HG03439 (cell line): ENCODE results near the gene ANKRD36C.
"Not testable (repeated sequence)": the region's sequence is repeated elsewhere in the genome, so short reads cannot be mapped to it uniquely, and the experiment has no call there.

ENCODE experiments used
- ATAC-seq: cut with Tn5 transposase; IDR thresholded peaks from one replicate; pipeline ENCODE4 v1.9.1; 2021; ENCODE audit warnings: mild to moderate bottlenecking, moderate library complexity; ENCODE audit not compliant: unreplicated experiment

Gene ANKRD36C

DNA sequence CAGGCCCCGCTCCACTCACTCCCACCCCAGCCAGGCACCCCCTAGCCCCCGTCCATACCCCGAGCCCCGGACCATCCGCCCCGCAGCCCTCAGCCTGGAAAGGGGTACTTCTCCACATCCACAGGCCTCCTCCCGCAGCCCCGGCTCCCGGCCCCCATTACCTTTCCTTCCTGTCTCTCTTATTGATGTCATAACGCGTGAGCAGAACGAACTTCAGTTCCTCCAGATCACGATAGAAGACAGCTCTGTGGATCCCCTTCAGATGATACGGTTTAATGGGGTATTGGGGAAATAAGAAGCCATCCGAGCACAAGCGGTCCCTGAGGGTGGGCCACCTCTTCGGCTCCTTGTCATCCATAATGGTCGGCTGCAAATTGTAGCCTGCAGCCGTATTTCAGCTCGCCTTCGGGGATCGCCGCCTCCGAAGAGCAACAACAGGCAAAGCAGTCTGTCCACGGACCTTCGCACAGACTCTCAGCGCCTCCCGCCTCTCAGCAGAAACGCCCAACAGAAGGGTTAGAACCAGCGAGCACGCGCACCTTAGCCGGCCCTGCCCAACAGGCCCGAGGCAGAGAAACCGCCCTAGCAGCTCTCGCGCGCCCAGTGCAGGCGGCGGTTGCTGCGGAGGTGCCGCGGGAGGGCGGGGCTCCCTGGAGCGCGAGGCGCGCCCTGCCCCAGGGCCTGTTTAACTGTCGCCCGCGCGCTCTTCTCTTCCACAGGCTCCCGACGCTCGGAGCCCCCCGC, at the start of gene ANKRD36C:
Gene ANKRD36C, minus strand, starts transcription at position 474 of the 744 bp plus-strand sequence. Its CDS starts 116 bp downstream, at position 358.
- ATAC-seq = peak; percentile 88

- ATAC-seq = not testable (repeated sequence)
Observed at GRCh38 chr2:96035554-96035953, 43.9 kb upstream of the ANKRD36C start.

GRCh38 chr2:96034792-96035191, 43.2 kb upstream of the ANKRD36C start, which contains the start of gene GPAT2:
Gene GPAT2, minus strand, starts transcription at chr2:96034916. Its CDS starts 2,557 bp downstream, at chr2:96032359.
- ATAC-seq = not testable (repeated sequence)

- ATAC-seq = not testable (repeated sequence)
Observed at GRCh38 chr2:96033997-96034396, 42.4 kb upstream of the ANKRD36C start.

GRCh38 chr2:96027725-96028325, 36.2 kb upstream of the ANKRD36C start:
- not testable (repeated sequence) for ATAC-seq

DNA sequence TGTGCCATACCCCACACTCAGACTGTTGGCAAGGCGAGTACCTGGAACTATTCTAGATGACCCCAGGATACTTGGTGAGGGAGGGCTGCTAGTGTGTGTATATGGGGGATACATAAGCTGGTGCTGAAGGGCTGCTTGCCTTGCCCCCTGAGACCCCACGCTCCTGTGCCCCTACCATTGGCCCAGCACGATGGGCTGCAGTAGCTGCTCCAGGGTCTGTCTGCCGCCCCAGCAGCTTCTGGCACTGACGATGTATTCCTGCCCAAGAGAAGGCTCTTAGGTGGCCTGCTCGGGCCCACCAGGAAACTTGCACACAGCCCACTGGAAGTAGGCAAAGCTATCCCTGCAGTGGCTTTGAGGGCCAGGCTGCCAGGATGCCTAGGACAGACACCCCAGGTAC, 34.1 kb upstream of the ANKRD36C start:
- not testable (repeated sequence) for ATAC-seq

DNA sequence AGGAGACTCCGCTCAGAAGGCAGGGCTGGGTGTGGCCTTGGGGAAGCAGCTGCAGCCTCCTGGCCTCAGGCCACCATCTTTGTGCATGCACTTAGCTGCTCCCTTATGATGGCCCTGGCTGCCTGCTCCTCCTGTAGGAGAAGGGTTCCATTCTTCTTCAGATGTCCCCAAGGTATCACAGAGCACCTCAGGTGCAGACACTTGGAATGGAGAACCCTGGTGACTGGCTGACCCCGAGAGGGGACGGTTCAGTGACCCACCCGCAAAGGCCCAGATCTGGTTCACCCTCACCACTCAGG, 33.5 kb upstream of the ANKRD36C start:
- ATAC-seq = no peak

DNA sequence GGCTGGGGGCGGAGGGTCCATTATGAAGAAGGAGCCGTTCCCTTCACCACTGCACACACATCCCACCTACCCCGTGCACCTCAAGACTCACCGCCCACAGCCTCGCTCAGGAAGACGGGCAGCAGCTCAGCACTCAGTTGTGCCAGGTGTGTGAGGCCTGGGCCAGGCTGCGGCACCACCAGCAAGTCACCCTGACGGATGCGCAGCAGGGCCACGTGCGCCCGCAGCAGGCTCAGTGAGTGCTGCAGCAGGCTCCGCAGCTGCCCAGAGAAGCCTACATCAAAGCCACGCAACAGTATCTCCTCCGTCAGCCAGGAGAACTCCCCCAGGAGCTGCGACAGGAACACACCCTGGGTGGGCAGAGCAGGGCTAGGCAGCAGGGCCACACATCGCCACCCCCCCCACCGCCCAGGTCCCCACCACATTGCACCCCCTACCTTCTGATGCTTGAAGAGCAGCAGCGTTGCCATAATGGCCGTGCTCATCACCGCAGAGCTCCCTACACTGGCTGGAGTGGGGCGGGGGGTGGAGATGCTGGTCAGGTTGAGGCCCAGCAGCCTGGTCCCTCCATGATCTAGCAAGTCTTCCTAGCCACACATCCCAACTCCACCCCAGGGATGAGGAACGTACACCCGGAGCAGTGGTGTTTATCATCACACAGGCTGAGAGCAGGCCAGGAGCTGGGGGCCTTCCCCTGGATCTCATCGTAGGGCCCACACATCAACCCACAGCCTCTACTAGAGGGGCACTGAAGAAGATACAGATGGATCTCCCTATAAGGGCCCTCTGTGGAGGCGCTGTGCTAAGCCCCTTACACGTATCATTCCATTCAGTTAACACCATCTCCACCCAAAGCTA, 32.9 kb upstream of the ANKRD36C start:
- no peak for ATAC-seq

DNA sequence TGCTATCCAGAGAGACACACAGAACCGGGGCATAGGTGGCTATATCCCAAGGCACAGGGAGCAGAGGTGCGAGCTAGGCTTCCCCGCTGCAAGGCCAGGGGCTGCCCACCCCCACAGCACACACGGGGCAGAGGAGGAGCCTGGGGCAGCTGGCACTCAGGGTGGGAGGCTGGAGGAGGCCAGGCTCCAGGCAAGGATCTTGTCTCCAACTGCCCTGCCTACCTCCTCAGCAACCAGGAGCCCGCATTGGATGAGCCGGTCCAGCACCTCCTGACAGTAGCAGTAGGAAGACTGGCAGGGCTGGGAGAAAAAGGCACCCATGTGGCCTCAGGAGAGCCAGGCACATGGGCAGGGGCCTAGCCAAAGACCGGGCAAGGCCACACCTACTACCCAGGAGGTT, 32.1 kb upstream of the ANKRD36C start:
- not testable (repeated sequence) for ATAC-seq

- peak; percentile 44 for ATAC-seq
Observed at GRCh38 chr2:96022701-96023447, 31.2 kb upstream of the ANKRD36C start.

- not testable (repeated sequence) for ATAC-seq
Observed at GRCh38 chr2:96022126-96022525, 30.5 kb upstream of the ANKRD36C start.

DNA sequence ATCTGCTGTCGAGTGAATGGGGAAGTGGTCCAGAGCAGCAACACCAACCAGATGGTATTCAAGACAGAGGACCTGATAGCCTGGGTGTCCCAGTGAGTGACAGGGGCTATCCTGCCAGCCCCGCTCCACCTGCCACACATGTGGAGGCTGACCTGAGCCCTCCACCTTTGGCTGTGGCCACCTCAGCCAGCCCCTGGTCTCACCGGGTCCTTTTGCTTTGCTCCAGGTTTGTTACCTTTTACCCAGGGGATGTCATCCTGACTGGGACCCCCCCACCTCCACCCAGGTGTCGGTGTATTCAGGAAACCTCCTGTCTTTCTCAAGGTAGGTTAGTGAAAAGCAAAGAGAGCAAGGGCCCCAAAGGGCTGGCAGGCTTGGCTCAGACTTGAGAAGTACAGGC, 29.5 kb upstream of the ANKRD36C start:
- ATAC-seq = not testable (repeated sequence)

- not testable (repeated sequence) for ATAC-seq
Observed at GRCh38 chr2:96019909-96020590, 28.4 kb upstream of the ANKRD36C start.

GRCh38 chr2:96016321-96016720, 24.7 kb upstream of the ANKRD36C start:
- ATAC-seq = not testable (repeated sequence)

DNA sequence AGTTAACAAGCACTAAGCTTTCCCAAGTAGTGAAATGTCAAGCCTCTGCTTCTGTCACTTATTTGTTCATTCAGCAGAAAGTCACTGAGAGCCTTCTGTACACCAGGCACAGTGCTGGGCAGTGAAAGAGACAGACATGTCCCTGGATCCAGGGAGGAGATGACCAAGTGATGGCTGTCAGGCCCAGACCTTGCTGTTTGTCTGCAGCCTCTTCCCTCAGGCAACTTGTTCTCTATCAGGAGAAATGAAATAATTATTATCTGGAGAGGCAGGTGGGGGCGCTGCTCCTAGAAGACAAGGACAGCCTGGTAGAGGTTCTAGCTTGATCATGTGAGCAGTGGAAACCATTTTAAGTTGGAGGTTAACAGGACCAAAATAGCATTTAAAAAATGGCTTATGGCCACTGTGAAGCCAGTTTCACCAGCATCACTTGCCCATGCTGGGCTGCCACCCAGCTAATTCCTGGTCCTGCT, 21.2 kb upstream of the ANKRD36C start:
- ATAC-seq = not testable (repeated sequence)

DNA sequence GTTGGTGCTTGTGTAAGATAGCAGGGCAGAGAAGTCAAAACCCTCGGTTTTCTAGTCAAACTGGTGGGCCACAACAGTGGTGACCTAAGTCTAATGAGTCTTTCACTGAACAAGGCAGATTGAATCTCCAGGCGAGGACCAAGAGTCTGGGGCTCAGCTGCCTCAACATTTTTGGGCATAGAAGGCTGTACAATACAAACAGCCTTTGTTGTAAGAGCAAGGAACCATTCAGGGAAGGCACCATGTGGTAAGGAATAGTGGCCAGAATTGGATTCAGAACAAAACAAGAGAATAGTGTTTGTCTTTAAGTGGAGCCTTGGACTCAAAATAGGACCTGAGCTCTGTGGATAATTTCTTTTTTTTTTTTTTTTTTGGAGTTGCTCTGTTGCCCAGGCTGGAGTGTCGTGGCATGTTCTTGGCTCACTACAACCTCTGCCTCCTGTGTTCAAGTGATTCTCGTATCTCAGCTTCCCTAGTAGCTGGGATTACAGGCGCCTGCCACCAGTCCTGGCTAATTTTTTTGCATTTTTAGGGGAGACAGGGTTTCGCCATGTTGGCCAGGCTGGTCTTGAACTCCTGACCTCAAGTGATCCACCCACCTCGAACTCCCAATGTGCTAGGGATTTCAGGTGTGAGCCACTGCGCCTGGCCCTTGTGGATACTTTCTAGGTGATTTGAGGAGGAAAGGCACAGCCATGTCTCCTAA, 20.6 kb upstream of the ANKRD36C start:
- ATAC-seq = not testable (repeated sequence)

DNA sequence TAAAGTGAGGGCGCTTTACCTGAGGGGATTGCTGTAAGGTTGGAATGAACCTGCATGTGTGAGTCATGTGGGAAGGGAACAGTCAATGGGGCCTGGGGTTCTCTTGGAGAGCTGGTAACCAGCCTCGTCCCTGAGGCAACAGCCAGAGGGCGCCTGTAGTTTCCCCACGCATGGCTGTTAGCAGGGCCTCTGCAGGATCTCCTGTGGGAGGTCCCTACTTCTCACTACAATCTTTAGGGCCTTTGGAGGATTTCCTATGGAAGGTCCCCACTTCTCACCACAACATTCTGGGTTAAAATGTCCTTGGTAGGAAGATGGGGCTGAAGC, 19.5 kb upstream of the ANKRD36C start:
- ATAC-seq = peak; percentile 14

DNA sequence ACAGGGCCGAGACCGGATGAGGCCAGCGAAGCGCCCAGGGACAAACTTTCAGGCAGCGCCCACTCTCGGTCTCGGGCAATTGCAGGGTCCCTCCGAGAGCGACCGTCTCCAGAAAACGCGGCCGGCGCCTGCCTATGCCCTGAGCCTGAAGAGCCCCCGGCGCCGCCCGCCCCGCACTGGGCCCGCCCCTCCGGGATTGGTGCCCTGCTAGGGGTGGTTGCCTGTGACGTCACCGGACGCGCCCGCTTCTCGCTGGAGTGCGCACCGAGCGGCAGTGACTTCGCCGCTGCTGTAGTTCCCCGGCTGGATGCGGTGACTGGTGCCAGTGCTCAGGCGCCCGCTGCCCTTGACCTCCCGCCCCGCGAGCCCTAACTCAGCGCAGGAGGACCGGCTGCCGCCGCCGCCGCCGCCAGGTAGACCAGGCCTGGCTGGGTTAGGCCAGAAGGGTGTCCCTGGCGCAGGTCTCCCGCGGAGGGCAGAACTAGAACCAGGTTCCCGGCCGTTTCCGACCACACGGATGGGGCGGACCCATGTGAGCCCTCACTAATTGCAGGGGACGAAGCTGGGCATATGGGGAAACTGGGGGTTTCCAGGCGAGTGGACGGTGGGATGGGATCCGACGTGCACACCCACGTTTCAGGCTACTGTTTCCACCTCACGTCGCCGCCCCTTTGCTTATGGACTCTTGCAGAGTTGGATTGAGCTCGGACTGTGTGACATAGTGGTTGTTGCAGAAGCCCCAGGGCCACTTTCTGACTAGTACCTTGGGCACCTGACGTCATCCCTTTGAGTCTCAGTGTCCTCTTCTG, 18.9 kb upstream of the ANKRD36C start:
- peak; percentile 98 for ATAC-seq

GRCh38 chr2:96009833-96010232, 18.2 kb upstream of the ANKRD36C start:
- not testable (repeated sequence) for ATAC-seq
